NK-92 (cell line): ENCODE measurements around the gene PCBP3.
"Not testable (repeated sequence)": the region's sequence is repeated elsewhere in the genome, so short reads cannot be mapped to it uniquely, and the experiment has no call there.

Source experiments
- DNase-seq: peaks from one replicate; lab custom pipeline; 2025; ENCODE audit not compliant: unreplicated experiment; lab: John Stamatoyannopoulos, UW

The PCBP3 gene

GRCh38 chr21:45939521-45940045, 296.1 kb downstream of the PCBP3 start:
- DNase-seq: no peak

GRCh38 chr21:45940091-45940490, 296.6 kb downstream of the PCBP3 start:
- DNase-seq: no peak

- DNase-seq: no peak
Observed at GRCh38 chr21:45940621-45941337, 297.3 kb downstream of the PCBP3 start.

GRCh38 chr21:45941338-45941710, 297.8 kb downstream of the PCBP3 start:
- DNase-seq: no peak

- no peak for DNase-seq
Observed at GRCh38 chr21:45941717-45942546, 298.4 kb downstream of the PCBP3 start.

- DNase-seq: no peak
Observed at GRCh38 chr21:45942755-45943629, 299.5 kb downstream of the PCBP3 start.

- DNase-seq: no peak
Observed at GRCh38 chr21:45943630-45944540, 300.4 kb downstream of the PCBP3 start.

- no peak for DNase-seq
Observed at GRCh38 chr21:45944601-45945000, 301.1 kb downstream of the PCBP3 start.

- DNase-seq: no peak
Observed at GRCh38 chr21:45945066-45945867, 301.7 kb downstream of the PCBP3 start.

GRCh38 chr21:45945868-45946210, 302.3 kb downstream of the PCBP3 start:
- no peak for DNase-seq

- no peak for DNase-seq
Observed at GRCh38 chr21:45947296-45947695, 303.8 kb downstream of the PCBP3 start.

- DNase-seq: no peak
Observed at GRCh38 chr21:45947716-45948255, 304.3 kb downstream of the PCBP3 start.

GRCh38 chr21:45948576-45949141, 305.1 kb downstream of the PCBP3 start:
- no peak for DNase-seq

- no peak for DNase-seq
Observed at GRCh38 chr21:45949928-45950739, 306.6 kb downstream of the PCBP3 start.

- no peak for DNase-seq
Observed at GRCh38 chr21:45950740-45951515, 307.4 kb downstream of the PCBP3 start.

GRCh38 chr21:45951676-45952075, 308.2 kb downstream of the PCBP3 start:
- DNase-seq: no peak

GRCh38 chr21:45952527-45952926, 309.0 kb downstream of the PCBP3 start:
- DNase-seq: not testable (repeated sequence)
